HUES48 (cell line): ENCODE measurements around the gene PXDN.

Experiments used
- H3K27ac ChIP-seq: one replicate; pipeline ENCODE4 v1.7.0; 2013; ENCODE audit warnings: low read depth, low read length, inconsistent platforms
- H3K27me3 ChIP-seq: 2 replicates; pipeline ENCODE4 v1.6.1; 2013; ENCODE audit warnings: mild to moderate bottlenecking, low read length; ENCODE audit not compliant: control insufficient read depth, insufficient read depth
- H3K36me3 ChIP-seq: 2 replicates; pipeline ENCODE4 v1.6.1; 2013; ENCODE audit warnings: low read length; ENCODE audit not compliant: control insufficient read depth, insufficient read depth
- H3K4me1 ChIP-seq: 2 replicates; pipeline ENCODE4 v1.6.1; 2013; ENCODE audit warnings: mild to moderate bottlenecking, low read length; ENCODE audit not compliant: control insufficient read depth, insufficient read depth
- H3K4me3 ChIP-seq: 2 replicates; pipeline ENCODE4 v1.5.1; 2013; ENCODE audit warnings: mild to moderate bottlenecking, low read depth, low read length
- H3K9ac ChIP-seq: 2 replicates; pipeline ENCODE4 v1.6.1; 2013; ENCODE audit warnings: mild to moderate bottlenecking, low read depth, low read length, moderate library complexity
- H3K9me3 ChIP-seq: 2 replicates; pipeline ENCODE4 v1.6.1; 2013; ENCODE audit warnings: low read length; ENCODE audit not compliant: control insufficient read depth, insufficient read depth

PXDN gene

GRCh38 chr2:1609040-1609439 lies 135.3 kb downstream of the PXDN start:
- H3K9me3 ChIP-seq, result no peaks in the 10 kb centered on the region
- no peak overlapping the region for H3K9ac ChIP-seq
- no peak overlapping the region for H3K4me3 ChIP-seq
- H3K27me3 ChIP-seq, result no peaks in the 10 kb centered on the region
- H3K27ac ChIP-seq, result no peak overlapping the region
- peaks cover 25% of the 10 kb centered on the region for H3K4me1 ChIP-seq
- H3K36me3 ChIP-seq, result no peaks in the 10 kb centered on the region; the same call in 1 of the 2 replicates

- Histone ChIP-seq H3K4me3 (no peak overlapping the region), H3K27me3 (no peaks in the 10 kb centered on the region), H3K36me3 (no peaks in the 10 kb centered on the region; the same call in 1 of the 2 replicates), H3K27ac (no peak overlapping the region), H3K4me1 (peaks cover 19% of the 10 kb centered on the region), H3K9me3 (no peaks in the 10 kb centered on the region), H3K9ac (no peak overlapping the region)
Measured at GRCh38 chr2:1607971-1608688, 136.2 kb downstream of the PXDN start.

- Histone ChIP-seq H3K36me3 (no peaks in the 10 kb centered on the region), H3K9ac (no peak overlapping the region), H3K27ac (no peak overlapping the region), H3K9me3 (no peaks in the 10 kb centered on the region), H3K4me1 (peaks cover 19% of the 10 kb centered on the region), H3K4me3 (no peak overlapping the region), H3K27me3 (no peaks in the 10 kb centered on the region)
Measured at GRCh38 chr2:1607236-1607920, 136.9 kb downstream of the PXDN start.

GRCh38 chr2:1606421-1607235 lies 137.7 kb downstream of the PXDN start:
- H3K4me1 ChIP-seq, result peaks cover 19% of the 10 kb centered on the region
- H3K4me3 ChIP-seq, result no peak overlapping the region
- H3K27ac ChIP-seq, result peak overlapping the region; percentile 88
- no peaks in the 10 kb centered on the region for H3K9me3 ChIP-seq
- H3K27me3 ChIP-seq, result no peaks in the 10 kb centered on the region
- no peaks in the 10 kb centered on the region for H3K36me3 ChIP-seq
- no peak overlapping the region for H3K9ac ChIP-seq

GRCh38 chr2:1606046-1606400 lies 138.3 kb downstream of the PXDN start:
- H3K9ac ChIP-seq, result 0 out of 2 replicates have a peak overlapping the region, but pooled peaks have one; percentile 11
- H3K36me3 ChIP-seq, result no peaks in the 10 kb centered on the region
- H3K27me3 ChIP-seq, result no peaks in the 10 kb centered on the region
- no peak overlapping the region for H3K4me3 ChIP-seq
- H3K27ac ChIP-seq, result peak overlapping the region; percentile 88
- H3K9me3 ChIP-seq, result no peaks in the 10 kb centered on the region
- H3K4me1 ChIP-seq, result peaks cover 19% of the 10 kb centered on the region

GRCh38 chr2:1605102-1606045 lies 138.9 kb downstream of the PXDN start:
- no peak overlapping the region for H3K4me3 ChIP-seq

GRCh38 chr2:1603521-1603920 lies 140.8 kb downstream of the PXDN start:
- H3K4me1 ChIP-seq, result peaks cover 19% of the 10 kb centered on the region

More at GRCh38 chr2:1605102-1606045, 138.9 kb downstream of the PXDN start:
- Histone ChIP-seq H3K4me1 (peaks cover 19% of the 10 kb centered on the region), H3K9me3 (no peaks in the 10 kb centered on the region), H3K36me3 (no peaks in the 10 kb centered on the region), H3K9ac (peak overlapping the region; percentile 20; the same call in 1 of the 2 replicates), H3K27ac (peak overlapping the region; percentile 88), H3K27me3 (no peaks in the 10 kb centered on the region)

GRCh38 chr2:1603059-1603458 lies 141.3 kb downstream of the PXDN start:
- Histone ChIP-seq H3K9me3 (no peaks in the 10 kb centered on the region), H3K9ac (no peak overlapping the region), H3K4me1 (peaks cover 19% of the 10 kb centered on the region), H3K27ac (no peak overlapping the region), H3K27me3 (no peaks in the 10 kb centered on the region), H3K36me3 (no peaks in the 10 kb centered on the region), H3K4me3 (no peak overlapping the region)

More at GRCh38 chr2:1603521-1603920, 140.8 kb downstream of the PXDN start:
- H3K4me3 ChIP-seq, result no peak overlapping the region
- H3K9ac ChIP-seq, result no peak overlapping the region
- H3K27me3 ChIP-seq, result no peaks in the 10 kb centered on the region
- no peaks in the 10 kb centered on the region for H3K36me3 ChIP-seq
- H3K9me3 ChIP-seq, result no peaks in the 10 kb centered on the region
- H3K27ac ChIP-seq, result no peak overlapping the region

- Histone ChIP-seq H3K27me3 (no peaks in the 10 kb centered on the region), H3K4me1 (peaks cover 19% of the 10 kb centered on the region), H3K4me3 (no peak overlapping the region), H3K9ac (no peak overlapping the region), H3K9me3 (no peaks in the 10 kb centered on the region), H3K27ac (no peak overlapping the region), H3K36me3 (no peaks in the 10 kb centered on the region)
Measured at GRCh38 chr2:1602278-1603010, 141.9 kb downstream of the PXDN start.
